GM23338 (cell line): Measurements from ENCODE around the gene GPR85. TPM values are rescaled to one million over a fixed set of nuclear protein-coding genes. Genes with fewer than 3 reads are reported as not detected.

Experiments
- ATAC-seq: fragments of 200-7000 bp; cut with Tn5 transposase; 3 replicates; pipeline ENCODE4 v1.9.1; 2020
- DNase-seq: peaks from one replicate; pipeline ENCODE4 v3.0.0-alpha.2; 2015; ENCODE audit warnings: low spot score
- H2AFZ ChIP-seq: fragments of 200-600 bp; sonication (generic); 2 replicates; pipeline ENCODE4 v1.8.0; 2016; ENCODE audit warnings: antibody characterized with exemption, mild to moderate bottlenecking, moderate library complexity
- H3F3A ChIP-seq: fragments of 200-600 bp; sonication (generic); replicated peaks from 2 replicates; pipeline ENCODE4 v1.8.0; 2017; ENCODE audit warnings: antibody characterized with exemption, mixed run types, low read depth
- H3K27ac ChIP-seq: fragments of 200-600 bp; sonication (generic); 2 replicates; pipeline ENCODE4 v1.6.1; 2016; ENCODE audit warnings: low read depth
- H3K27me3 ChIP-seq: fragments of 200-600 bp; sonication (generic); 2 replicates; pipeline ENCODE4 v1.8.0; 2016; ENCODE audit warnings: mild to moderate bottlenecking, mixed run types, moderate library complexity; ENCODE audit not compliant: insufficient read depth
- H3K36me3 ChIP-seq: fragments of 200-600 bp; sonication (generic); 2 replicates; pipeline ENCODE4 v1.8.0; 2016; ENCODE audit warnings: mild to moderate bottlenecking; ENCODE audit not compliant: insufficient read depth
- H3K4me1 ChIP-seq: fragments of 200-600 bp; sonication (generic); 2 replicates; pipeline ENCODE4 v1.8.0; 2016; ENCODE audit warnings: mild to moderate bottlenecking, moderate library complexity; ENCODE audit not compliant: insufficient read depth
- H3K4me2 ChIP-seq: fragments of 200-600 bp; sonication (generic); 2 replicates; pipeline ENCODE4 v1.7.1; 2017; ENCODE audit warnings: mixed run types
- H3K4me3 ChIP-seq: fragments of 200-600 bp; sonication (generic); 2 replicates; pipeline ENCODE4 v1.6.1; 2016; ENCODE audit warnings: mixed run types
- H3K79me2 ChIP-seq: fragments of 200-600 bp; sonication (generic); replicated peaks from 2 replicates; pipeline ENCODE4 v1.8.0; 2017; ENCODE audit warnings: mild to moderate bottlenecking; ENCODE audit not compliant: insufficient read depth
- H3K9me2 ChIP-seq: fragments of 200-600 bp; sonication (generic); 2 replicates; pipeline ENCODE4 v1.8.0; 2017; ENCODE audit not compliant: insufficient read depth
- H4K20me1 ChIP-seq: fragments of 200-600 bp; sonication (generic); replicated peaks from 2 replicates; pipeline ENCODE4 v1.8.0; 2017; ENCODE audit warnings: mild to moderate bottlenecking; ENCODE audit not compliant: insufficient read depth
- H3K27ac Mint-ChIP-seq: 2 replicates; pipeline ENCODE4 v1.8.0; 2020; ENCODE audit warnings: inconsistent platforms, mild to moderate bottlenecking, moderate library complexity, mixed read lengths
- H3K27me3 Mint-ChIP-seq: 3 replicates; pipeline ENCODE4 v1.8.0; 2022; ENCODE audit warnings: low read depth, mild to moderate bottlenecking, moderate library complexity, mixed read lengths, inconsistent platforms; ENCODE audit not compliant: insufficient read depth, poor library complexity
- H3K36me3 Mint-ChIP-seq: 3 replicates; pipeline ENCODE4 v1.8.0; 2021; ENCODE audit warnings: low read depth, mild to moderate bottlenecking, inconsistent platforms, moderate library complexity, mixed read lengths
- H3K4me1 Mint-ChIP-seq: 3 replicates; pipeline ENCODE4 v1.8.0; 2020; ENCODE audit warnings: mild to moderate bottlenecking, inconsistent platforms, mixed read lengths
- H3K4me3 Mint-ChIP-seq: 3 replicates; pipeline ENCODE4 v1.8.0; 2021; ENCODE audit warnings: moderate library complexity, mild to moderate bottlenecking, inconsistent platforms, mixed read lengths
- H3K9me3 Mint-ChIP-seq: 3 replicates; pipeline ENCODE4 v1.8.0; 2020; ENCODE audit warnings: moderate library complexity, mild to moderate bottlenecking, inconsistent platforms, mixed read lengths
- CREB1 ChIP-seq: fragments of 250-450 bp; sonication (Bioruptor Pico); IDR thresholded peaks from 2 replicates; pipeline ENCODE4 v1.5.0; 2020; ENCODE audit warnings: low read depth, mild to moderate bottlenecking, moderate library complexity
- EZH2phosphoT487 ChIP-seq: fragments of 200-600 bp; sonication (generic); IDR thresholded peaks from one replicate; pipeline ENCODE4 v1.8.1; 2018; ENCODE audit warnings: antibody characterized with exemption; ENCODE audit not compliant: unreplicated experiment
- JUNB ChIP-seq: IDR thresholded peaks from one replicate; pipeline ENCODE4 v1.6.1; 2016; ENCODE audit warnings: antibody characterized with exemption; ENCODE audit not compliant: unreplicated experiment
- NANOG ChIP-seq: IDR thresholded peaks from 2 replicates; pipeline ENCODE4 v1.6.1; 2016; ENCODE audit warnings: antibody characterized with exemption, borderline replicate concordance
- POLR2AphosphoS5 ChIP-seq: IDR thresholded peaks from 2 replicates; pipeline ENCODE4 v1.6.1; 2016; ENCODE audit warnings: antibody characterized with exemption, low read depth
- STAT1 ChIP-seq: IDR thresholded peaks from one replicate; pipeline ENCODE4 v1.6.1; 2016; ENCODE audit warnings: antibody characterized with exemption; ENCODE audit not compliant: unreplicated experiment
- ZNF114 ChIP-seq: fragments of 250-450 bp; sonication (Bioruptor Pico); IDR thresholded peaks from 2 replicates; pipeline ENCODE4 v1.5.0; 2020; ENCODE audit warnings: mild to moderate bottlenecking, moderate library complexity
- ZNF331 ChIP-seq: fragments of 250-450 bp; sonication (Bioruptor Pico); IDR thresholded peaks from 2 replicates; pipeline ENCODE4 v1.5.0; 2020; ENCODE audit warnings: low read depth, mild to moderate bottlenecking, moderate library complexity
- polyA plus RNA-seq: library from polyadenylated mRNA; unstranded; fragments of >200 nt; fragmentation: Nextera tagmentation; extraction: Ambion mirVana; gene quantifications from 2 replicates; pipeline ENCODE4 v1.2.1, GENCODE V29; 2016
- total RNA-seq: library from RNA; depleted of rRNA; stranded (reverse); fragments of >200 nt; shearing (Covaris generic); gene quantifications from 2 replicates; pipeline ENCODE4 v1.2.3, GENCODE V29; 2014
- TF ChIP-seq, protein P1 (sequence below): IDR thresholded peaks from 2 replicates; pipeline ENCODE4 v1.6.1; 2016; ENCODE audit warnings: antibody characterized with exemption
- TF ChIP-seq, protein P2 (sequence below): IDR thresholded peaks from one replicate; pipeline ENCODE4 v1.6.1; 2018; ENCODE audit warnings: antibody characterized with exemption; ENCODE audit not compliant: unreplicated experiment
- TF ChIP-seq, protein P3 (sequence below), 2 experiments: fragments of 200-600 bp in 1 of 2; sonication (generic) in 1 of 2; conservative IDR thresholded peaks; 2 replicates each; pipeline versions ENCODE4 v1.5.1 to v1.6.1; 2016 to 2017; ENCODE audit warnings: antibody characterized with exemption in 2 of 2, low read depth in 2 of 2, mild to moderate bottlenecking in 2 of 2, moderate library complexity in 1 of 2
- TF ChIP-seq, protein P4 (sequence below): fragments of 250-450 bp; sonication (Bioruptor Pico); IDR thresholded peaks from 2 replicates; pipeline ENCODE4 v1.5.0; 2020; ENCODE audit warnings: mild to moderate bottlenecking, moderate library complexity

Gene GPR85
- total and polyA plus RNA-seq, 2 experiments from 2014 or later = 0.16 to 0.35 TPM

DNA sequence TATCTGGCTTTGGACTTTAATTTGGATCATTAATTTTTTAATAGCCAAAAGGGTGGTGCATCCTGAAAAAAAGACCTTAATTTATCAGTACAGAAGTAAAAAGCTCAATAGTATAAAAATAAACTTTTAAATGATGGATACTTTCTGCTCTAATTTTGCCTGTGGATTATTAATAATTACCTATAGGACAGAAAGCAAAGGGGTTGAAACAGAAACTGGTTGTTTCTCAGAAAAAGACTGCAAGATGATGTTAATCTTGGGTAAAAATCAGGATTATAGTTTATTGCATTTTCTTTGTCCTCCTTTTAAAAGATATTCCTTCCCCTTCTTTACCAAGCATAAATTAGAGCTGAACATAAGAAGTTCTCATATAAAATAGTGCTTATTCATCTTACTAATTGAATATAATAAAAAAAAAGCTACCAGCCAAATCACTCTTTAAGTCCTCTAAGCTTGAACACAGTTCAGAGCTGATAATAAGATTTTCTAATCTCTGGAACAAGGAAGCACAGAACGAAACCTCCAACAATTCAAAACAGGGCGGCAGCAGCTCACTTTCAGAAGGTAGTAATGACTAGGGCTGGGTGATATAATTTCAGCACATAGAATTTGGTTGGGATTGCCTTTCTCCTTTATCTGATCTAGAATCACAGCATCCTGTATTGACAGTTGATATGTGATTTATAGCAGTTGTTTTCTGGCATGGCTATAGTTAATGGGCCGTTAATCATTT lies 8.1 kb upstream of the GPR85 start:
- no peak overlapping the region for H3K27ac ChIP-seq
- H3K27me3 ChIP-seq = no peaks in the 10 kb centered on the region
- H3K4me1 ChIP-seq = no peaks in the 10 kb centered on the region
- H3K4me3 ChIP-seq = no peak overlapping the region
- H3K9me2 ChIP-seq = no peaks in the 10 kb centered on the region
- no peaks in the 10 kb centered on the region for H4K20me1 ChIP-seq
- no peak overlapping the region for H2AFZ ChIP-seq
- H3K36me3 ChIP-seq = no peaks in the 10 kb centered on the region
- H3K79me2 ChIP-seq = no peaks in the 10 kb centered on the region
- Mint-ChIP-seq H3K4me3 (no peak overlapping the region), H3K27ac (no peak overlapping the region), H3K4me1 (peaks cover 7% of the 10 kb centered on the region; the same call in 2 of the 3 replicates), H3K36me3 (no peaks in the 10 kb centered on the region), H3K9me3 (no peaks in the 10 kb centered on the region), H3K27me3 (no peaks in the 10 kb centered on the region)
- DNase-seq (no peak), ATAC-seq (no peak)
- H3K4me2 ChIP-seq = no peak overlapping the region
- no peaks in the 10 kb centered on the region for H3F3A ChIP-seq
- no peak for TF ChIP-seq NANOG
- TF ChIP-seq, protein P1, sequence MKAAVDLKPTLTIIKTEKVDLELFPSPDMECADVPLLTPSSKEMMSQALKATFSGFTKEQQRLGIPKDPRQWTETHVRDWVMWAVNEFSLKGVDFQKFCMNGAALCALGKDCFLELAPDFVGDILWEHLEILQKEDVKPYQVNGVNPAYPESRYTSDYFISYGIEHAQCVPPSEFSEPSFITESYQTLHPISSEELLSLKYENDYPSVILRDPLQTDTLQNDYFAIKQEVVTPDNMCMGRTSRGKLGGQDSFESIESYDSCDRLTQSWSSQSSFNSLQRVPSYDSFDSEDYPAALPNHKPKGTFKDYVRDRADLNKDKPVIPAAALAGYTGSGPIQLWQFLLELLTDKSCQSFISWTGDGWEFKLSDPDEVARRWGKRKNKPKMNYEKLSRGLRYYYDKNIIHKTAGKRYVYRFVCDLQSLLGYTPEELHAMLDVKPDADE = no peak
- TF ChIP-seq CREB1 (CRISPR knock-in tag) = no peak
- TF ChIP-seq EZH2phosphoT487 = no peak
- no peak for TF ChIP-seq STAT1
- TF ChIP-seq, protein P2, sequence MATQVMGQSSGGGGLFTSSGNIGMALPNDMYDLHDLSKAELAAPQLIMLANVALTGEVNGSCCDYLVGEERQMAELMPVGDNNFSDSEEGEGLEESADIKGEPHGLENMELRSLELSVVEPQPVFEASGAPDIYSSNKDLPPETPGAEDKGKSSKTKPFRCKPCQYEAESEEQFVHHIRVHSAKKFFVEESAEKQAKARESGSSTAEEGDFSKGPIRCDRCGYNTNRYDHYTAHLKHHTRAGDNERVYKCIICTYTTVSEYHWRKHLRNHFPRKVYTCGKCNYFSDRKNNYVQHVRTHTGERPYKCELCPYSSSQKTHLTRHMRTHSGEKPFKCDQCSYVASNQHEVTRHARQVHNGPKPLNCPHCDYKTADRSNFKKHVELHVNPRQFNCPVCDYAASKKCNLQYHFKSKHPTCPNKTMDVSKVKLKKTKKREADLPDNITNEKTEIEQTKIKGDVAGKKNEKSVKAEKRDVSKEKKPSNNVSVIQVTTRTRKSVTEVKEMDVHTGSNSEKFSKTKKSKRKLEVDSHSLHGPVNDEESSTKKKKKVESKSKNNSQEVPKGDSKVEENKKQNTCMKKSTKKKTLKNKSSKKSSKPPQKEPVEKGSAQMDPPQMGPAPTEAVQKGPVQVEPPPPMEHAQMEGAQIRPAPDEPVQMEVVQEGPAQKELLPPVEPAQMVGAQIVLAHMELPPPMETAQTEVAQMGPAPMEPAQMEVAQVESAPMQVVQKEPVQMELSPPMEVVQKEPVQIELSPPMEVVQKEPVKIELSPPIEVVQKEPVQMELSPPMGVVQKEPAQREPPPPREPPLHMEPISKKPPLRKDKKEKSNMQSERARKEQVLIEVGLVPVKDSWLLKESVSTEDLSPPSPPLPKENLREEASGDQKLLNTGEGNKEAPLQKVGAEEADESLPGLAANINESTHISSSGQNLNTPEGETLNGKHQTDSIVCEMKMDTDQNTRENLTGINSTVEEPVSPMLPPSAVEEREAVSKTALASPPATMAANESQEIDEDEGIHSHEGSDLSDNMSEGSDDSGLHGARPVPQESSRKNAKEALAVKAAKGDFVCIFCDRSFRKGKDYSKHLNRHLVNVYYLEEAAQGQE = no peak
- no peak for TF ChIP-seq JUNB
- no peak for TF ChIP-seq ZNF331 (CRISPR knock-in tag)
- no peak for TF ChIP-seq POLR2AphosphoS5
- TF ChIP-seq, protein P3, sequence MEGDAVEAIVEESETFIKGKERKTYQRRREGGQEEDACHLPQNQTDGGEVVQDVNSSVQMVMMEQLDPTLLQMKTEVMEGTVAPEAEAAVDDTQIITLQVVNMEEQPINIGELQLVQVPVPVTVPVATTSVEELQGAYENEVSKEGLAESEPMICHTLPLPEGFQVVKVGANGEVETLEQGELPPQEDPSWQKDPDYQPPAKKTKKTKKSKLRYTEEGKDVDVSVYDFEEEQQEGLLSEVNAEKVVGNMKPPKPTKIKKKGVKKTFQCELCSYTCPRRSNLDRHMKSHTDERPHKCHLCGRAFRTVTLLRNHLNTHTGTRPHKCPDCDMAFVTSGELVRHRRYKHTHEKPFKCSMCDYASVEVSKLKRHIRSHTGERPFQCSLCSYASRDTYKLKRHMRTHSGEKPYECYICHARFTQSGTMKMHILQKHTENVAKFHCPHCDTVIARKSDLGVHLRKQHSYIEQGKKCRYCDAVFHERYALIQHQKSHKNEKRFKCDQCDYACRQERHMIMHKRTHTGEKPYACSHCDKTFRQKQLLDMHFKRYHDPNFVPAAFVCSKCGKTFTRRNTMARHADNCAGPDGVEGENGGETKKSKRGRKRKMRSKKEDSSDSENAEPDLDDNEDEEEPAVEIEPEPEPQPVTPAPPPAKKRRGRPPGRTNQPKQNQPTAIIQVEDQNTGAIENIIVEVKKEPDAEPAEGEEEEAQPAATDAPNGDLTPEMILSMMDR (conservative IDR thresholded peaks at IDR 0.05; ENCODE audit: low read depth in 2 of 2) = no peak
- TF ChIP-seq, protein P4, sequence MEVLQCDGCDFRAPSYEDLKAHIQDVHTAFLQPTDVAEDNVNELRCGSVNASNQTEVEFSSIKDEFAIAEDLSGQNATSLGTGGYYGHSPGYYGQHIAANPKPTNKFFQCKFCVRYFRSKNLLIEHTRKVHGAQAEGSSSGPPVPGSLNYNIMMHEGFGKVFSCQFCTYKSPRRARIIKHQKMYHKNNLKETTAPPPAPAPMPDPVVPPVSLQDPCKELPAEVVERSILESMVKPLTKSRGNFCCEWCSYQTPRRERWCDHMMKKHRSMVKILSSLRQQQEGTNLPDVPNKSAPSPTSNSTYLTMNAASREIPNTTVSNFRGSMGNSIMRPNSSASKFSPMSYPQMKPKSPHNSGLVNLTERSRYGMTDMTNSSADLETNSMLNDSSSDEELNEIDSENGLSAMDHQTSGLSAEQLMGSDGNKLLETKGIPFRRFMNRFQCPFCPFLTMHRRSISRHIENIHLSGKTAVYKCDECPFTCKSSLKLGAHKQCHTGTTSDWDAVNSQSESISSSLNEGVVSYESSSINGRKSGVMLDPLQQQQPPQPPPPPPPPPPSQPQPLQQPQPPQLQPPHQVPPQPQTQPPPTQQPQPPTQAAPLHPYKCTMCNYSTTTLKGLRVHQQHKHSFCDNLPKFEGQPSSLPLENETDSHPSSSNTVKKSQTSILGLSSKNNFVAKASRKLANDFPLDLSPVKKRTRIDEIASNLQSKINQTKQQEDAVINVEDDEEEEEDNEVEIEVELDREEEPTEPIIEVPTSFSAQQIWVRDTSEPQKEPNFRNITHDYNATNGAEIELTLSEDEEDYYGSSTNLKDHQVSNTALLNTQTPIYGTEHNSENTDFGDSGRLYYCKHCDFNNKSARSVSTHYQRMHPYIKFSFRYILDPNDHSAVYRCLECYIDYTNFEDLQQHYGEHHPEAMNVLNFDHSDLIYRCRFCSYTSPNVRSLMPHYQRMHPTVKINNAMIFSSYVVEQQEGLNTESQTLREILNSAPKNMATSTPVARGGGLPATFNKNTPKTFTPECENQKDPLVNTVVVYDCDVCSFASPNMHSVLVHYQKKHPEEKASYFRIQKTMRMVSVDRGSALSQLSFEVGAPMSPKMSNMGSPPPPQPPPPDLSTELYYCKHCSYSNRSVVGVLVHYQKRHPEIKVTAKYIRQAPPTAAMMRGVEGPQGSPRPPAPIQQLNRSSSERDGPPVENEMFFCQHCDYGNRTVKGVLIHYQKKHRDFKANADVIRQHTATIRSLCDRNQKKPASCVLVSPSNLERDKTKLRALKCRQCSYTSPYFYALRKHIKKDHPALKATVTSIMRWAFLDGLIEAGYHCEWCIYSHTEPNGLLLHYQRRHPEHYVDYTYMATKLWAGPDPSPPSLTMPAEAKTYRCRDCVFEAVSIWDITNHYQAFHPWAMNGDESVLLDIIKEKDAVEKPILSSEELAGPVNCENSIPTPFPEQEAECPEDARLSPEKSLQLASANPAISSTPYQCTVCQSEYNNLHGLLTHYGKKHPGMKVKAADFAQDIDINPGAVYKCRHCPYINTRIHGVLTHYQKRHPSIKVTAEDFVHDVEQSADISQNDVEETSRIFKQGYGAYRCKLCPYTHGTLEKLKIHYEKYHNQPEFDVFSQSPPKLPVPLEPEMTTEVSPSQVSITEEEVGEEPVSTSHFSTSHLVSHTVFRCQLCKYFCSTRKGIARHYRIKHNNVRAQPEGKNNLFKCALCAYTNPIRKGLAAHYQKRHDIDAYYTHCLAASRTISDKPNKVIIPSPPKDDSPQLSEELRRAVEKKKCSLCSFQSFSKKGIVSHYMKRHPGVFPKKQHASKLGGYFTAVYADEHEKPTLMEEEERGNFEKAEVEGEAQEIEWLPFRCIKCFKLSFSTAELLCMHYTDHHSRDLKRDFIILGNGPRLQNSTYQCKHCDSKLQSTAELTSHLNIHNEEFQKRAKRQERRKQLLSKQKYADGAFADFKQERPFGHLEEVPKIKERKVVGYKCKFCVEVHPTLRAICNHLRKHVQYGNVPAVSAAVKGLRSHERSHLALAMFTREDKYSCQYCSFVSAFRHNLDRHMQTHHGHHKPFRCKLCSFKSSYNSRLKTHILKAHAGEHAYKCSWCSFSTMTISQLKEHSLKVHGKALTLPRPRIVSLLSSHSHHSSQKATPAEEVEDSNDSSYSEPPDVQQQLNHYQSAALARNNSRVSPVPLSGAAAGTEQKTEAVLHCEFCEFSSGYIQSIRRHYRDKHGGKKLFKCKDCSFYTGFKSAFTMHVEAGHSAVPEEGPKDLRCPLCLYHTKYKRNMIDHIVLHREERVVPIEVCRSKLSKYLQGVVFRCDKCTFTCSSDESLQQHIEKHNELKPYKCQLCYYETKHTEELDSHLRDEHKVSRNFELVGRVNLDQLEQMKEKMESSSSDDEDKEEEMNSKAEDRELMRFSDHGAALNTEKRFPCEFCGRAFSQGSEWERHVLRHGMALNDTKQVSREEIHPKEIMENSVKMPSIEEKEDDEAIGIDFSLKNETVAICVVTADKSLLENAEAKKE (CRISPR knock-in tag) = no peak
- no peak for TF ChIP-seq ZNF114 (CRISPR knock-in tag)
